Hepatocyte (in vitro differentiated cells): ENCODE results near the gene BNIPL. TPM values are rescaled to one million over a fixed set of nuclear protein-coding genes. Genes with fewer than 3 reads are reported as not detected.

ENCODE experiments used
- DNase-seq: peaks from one replicate; pipeline ENCODE4 v3.0.0-alpha.2; 2016; ENCODE audit warnings: low spot score
- H2AFZ ChIP-seq: fragments of 200-600 bp; sonication (generic); 2 replicates; pipeline ENCODE4 v1.6.0; 2016; ENCODE audit warnings: antibody characterized with exemption, mild to moderate bottlenecking
- H3K27ac ChIP-seq: fragments of 200-600 bp; sonication (generic); 2 replicates; pipeline ENCODE4 v1.5.1; 2016; ENCODE audit warnings: mild to moderate bottlenecking
- H3K27me3 ChIP-seq: fragments of 200-600 bp; sonication (generic); 2 replicates; pipeline ENCODE4 v1.6.1; 2016
- H3K36me3 ChIP-seq: fragments of 200-600 bp; sonication (generic); replicated peaks from 2 replicates; pipeline ENCODE4 v1.5.1; 2016; ENCODE audit warnings: low read depth; ENCODE audit not compliant: insufficient read depth
- H3K4me1 ChIP-seq: fragments of 200-600 bp; sonication (generic); 2 replicates; pipeline ENCODE4 v1.5.1; 2016; ENCODE audit warnings: mild to moderate bottlenecking, moderate library complexity; ENCODE audit not compliant: insufficient read depth
- H3K4me2 ChIP-seq: fragments of 200-600 bp; sonication (generic); 2 replicates; pipeline ENCODE4 v1.6.0; 2016
- H3K4me3 ChIP-seq: fragments of 200-600 bp; sonication (generic); 2 replicates; pipeline ENCODE4 v1.5.1; 2016; ENCODE audit warnings: mild to moderate bottlenecking
- H3K79me2 ChIP-seq: fragments of 200-600 bp; sonication (generic); 2 replicates; pipeline ENCODE4 v1.6.0; 2017; ENCODE audit warnings: mild to moderate bottlenecking
- H3K9me2 ChIP-seq: fragments of 200-600 bp; sonication (generic); replicated peaks from 2 replicates; pipeline ENCODE4 v1.6.0; 2017; ENCODE audit warnings: mild to moderate bottlenecking; ENCODE audit not compliant: insufficient read depth
- H3K9me3 ChIP-seq: fragments of 200-600 bp; sonication (generic); 2 replicates; pipeline ENCODE4 v1.5.1; 2016; ENCODE audit warnings: low read depth, mild to moderate bottlenecking
- H4K20me1 ChIP-seq: fragments of 200-600 bp; sonication (generic); 2 replicates; pipeline ENCODE4 v1.6.0; 2016; ENCODE audit warnings: mild to moderate bottlenecking; ENCODE audit not compliant: insufficient read depth, poor library complexity, severe bottlenecking
- CTCF ChIP-seq: fragments of 200-600 bp; sonication (generic); IDR thresholded peaks from 2 replicates; pipeline ENCODE4 v1.5.1; 2016; ENCODE audit warnings: antibody characterized with exemption, mild to moderate bottlenecking; ENCODE audit not compliant: poor library complexity
- EZH2 ChIP-seq: fragments of 200-600 bp; sonication (generic); IDR thresholded peaks from 2 replicates; pipeline ENCODE4 v1.6.1; 2016; ENCODE audit warnings: antibody characterized with exemption, mild to moderate bottlenecking, borderline replicate concordance
- EZH2phosphoT487 ChIP-seq: fragments of 200-600 bp; sonication (generic); IDR thresholded peaks from one replicate; pipeline ENCODE4 v1.6.1; 2018; ENCODE audit warnings: antibody characterized with exemption, mild to moderate bottlenecking, low read depth, moderate library complexity; ENCODE audit not compliant: unreplicated experiment, severe bottlenecking
- WGBS: methylation state at CpG from one replicate; pipeline ENCODE4 v1.1.6; 2016; ENCODE audit warnings: low lambda C conversion rate; ENCODE audit errors: missing lambda C conversion rate; 5-methylcytosine and 5-hydroxymethylcytosine counted together
- polyA plus RNA-seq: library from polyadenylated mRNA; unstranded; fragments of >200 nt; fragmentation: Nextera tagmentation; extraction: Ambion mirVana; gene quantifications from 2 replicates; pipeline ENCODE4 v1.2.1, GENCODE V29; 2016
- total RNA-seq: library from RNA; depleted of rRNA; stranded (reverse); fragments of >200 nt; gene quantifications from 2 replicates; pipeline ENCODE4 v1.2.3, GENCODE V29; 2014

The BNIPL gene
- total and polyA plus RNA-seq, 2 experiments from 2014 or later: 1.1 to 3.8 TPM

- WGBS: 85% methylated on average over 3 of the region's 3 CpGs
- Histone ChIP-seq H3K27me3 (no peaks in the 10 kb centered on the region), H3K27ac (no peak overlapping the region)
These were observed 3.1 kb downstream of the BNIPL start for GRCh38 chr1:151039521-151039920.

GRCh38 chr1:151043163-151043562 is 6.8 kb downstream of the BNIPL start:
- TF ChIP-seq EZH2: no peak
- TF ChIP-seq CTCF: no peak
- no peak for TF ChIP-seq EZH2phosphoT487
- 100% methylated on average over 1 of the region's 1 CpG for WGBS
- Histone ChIP-seq H2AFZ (no peak overlapping the region), H3K9me2 (no peaks in the 10 kb centered on the region), H3K36me3 (no peaks in the 10 kb centered on the region), H3K4me1 (no peaks in the 10 kb centered on the region), H3K27ac (no peak overlapping the region), H4K20me1 (no peaks in the 10 kb centered on the region), H3K9me3 (no peaks in the 10 kb centered on the region), H3K79me2 (no peaks in the 10 kb centered on the region), H3K4me3 (no peak overlapping the region), H3K27me3 (no peaks in the 10 kb centered on the region), H3K4me2 (no peak overlapping the region)
- DNase-seq: no peak

More at GRCh38 chr1:151039521-151039920, 3.1 kb downstream of the BNIPL start:
- no peaks in the 10 kb centered on the region for H3K79me2 ChIP-seq
- no peak overlapping the region for H2AFZ ChIP-seq
- DNase-seq: no peak
- TF ChIP-seq CTCF (no peak), EZH2phosphoT487 (no peak), EZH2 (no peak)
- no peaks in the 10 kb centered on the region for H3K4me1 ChIP-seq
- no peak overlapping the region for H3K4me3 ChIP-seq
- no peaks in the 10 kb centered on the region for H3K9me3 ChIP-seq
- H3K36me3 ChIP-seq: no peaks in the 10 kb centered on the region
- no peaks in the 10 kb centered on the region for H4K20me1 ChIP-seq
- no peaks in the 10 kb centered on the region for H3K9me2 ChIP-seq
- H3K4me2 ChIP-seq: no peak overlapping the region

GRCh38 chr1:151047591-151047924 is 11.2 kb downstream of the BNIPL start, which contains the start of gene C1orf56:
TSS of gene C1orf56 (plus strand) at chr1:151047751. CDS start at chr1:151047848, 97 bp downstream.
- Histone ChIP-seq H3K27ac (peak within 1 kb of the TSS; percentile 95), H3K4me3 (peak within 1 kb of the TSS; percentile 81), H3K27me3 (no peaks in the 10 kb centered on the region), H3K9me3 (no peaks in the 10 kb centered on the region), H2AFZ (peak within 1 kb of the TSS; percentile 94), H3K4me2 (peak within 1 kb of the TSS; percentile 97), H3K36me3 (no peaks in the 10 kb centered on the region), H3K4me1 (peaks cover 6% of the 10 kb centered on the region), H3K9me2 (no peaks in the 10 kb centered on the region), H4K20me1 (no peaks in the 10 kb centered on the region), H3K79me2 (peaks cover 8% of the 10 kb centered on the region)
- TF ChIP-seq EZH2phosphoT487 (no peak), CTCF (no peak), EZH2 (no peak)
- DNase-seq: peak; percentile 86
- WGBS: under 1% methylated on average over 27 of the region's 29 CpGs
